Fibroblast of upper back skin (primary cell): ENCODE measurements around the gene TNS4.

Experiments used
- DNase-seq: peaks from one replicate; pipeline ENCODE4 v3.0.0-alpha.2; 2013

TNS4 gene

DNA sequence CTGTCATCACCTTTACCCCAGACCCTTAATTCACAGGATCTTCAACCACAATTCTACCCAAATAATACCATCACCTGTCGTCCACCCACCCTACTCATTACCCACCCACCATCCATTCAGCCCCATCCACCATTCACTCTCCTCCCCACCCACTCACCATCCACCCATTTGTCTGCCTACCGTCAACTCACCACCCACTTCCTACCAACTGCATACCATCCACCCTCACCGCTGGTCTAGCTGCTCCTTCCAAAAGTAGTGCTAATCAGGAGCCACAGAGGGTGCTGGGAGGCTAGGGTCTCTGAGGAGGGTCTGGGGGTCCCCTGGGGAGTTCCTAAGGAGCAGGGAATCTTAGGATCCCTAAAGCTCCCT lies 70.2 kb downstream of the TNS4 start:
- DNase-seq = no peak

DNA sequence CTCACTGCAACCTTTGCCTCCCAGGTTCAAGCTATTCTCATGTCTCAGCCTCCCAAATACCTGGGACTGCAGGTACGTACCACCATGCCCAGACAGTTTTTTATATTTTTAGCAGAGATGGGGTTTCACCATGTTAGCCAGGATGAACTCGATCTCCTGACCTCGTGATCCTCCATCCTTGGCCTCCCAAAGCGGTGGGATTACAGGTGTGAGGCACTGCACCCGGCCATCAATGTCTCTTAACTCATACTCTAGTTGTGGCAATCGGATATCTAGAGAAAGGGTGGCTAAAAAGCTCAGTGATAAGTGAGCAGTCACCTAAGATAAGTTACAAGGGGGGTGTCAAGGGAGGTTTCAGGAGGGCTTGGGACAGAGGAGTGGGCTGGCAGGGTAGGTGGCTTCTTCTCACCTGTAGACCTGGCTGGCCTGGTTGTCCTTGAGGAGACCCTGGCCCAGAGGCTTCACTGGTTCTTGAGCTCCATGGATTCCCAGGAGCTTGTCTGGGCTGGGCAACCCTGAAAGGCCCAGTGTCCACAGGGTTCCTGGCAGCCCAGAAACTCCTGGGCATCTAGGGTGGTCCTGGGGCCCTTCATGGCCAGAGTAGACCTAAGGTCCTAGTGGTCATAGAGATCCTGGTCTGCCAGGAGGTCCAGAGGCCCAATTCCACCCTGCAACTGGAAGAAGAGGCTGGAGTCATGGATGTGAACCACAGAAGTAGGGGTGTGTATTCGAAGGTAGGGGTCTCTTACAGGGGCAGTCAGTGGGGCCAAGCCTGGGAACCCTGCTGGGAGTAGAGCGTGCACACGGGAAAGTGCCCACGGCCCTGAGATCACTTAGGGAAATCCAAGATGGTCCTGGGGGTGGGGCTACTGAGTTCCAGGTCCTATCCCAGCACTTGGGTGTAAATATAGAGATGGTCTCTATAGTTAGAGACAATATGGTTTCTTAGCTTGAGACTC lies 70.9 kb downstream of the TNS4 start:
- DNase-seq = no peak

DNA sequence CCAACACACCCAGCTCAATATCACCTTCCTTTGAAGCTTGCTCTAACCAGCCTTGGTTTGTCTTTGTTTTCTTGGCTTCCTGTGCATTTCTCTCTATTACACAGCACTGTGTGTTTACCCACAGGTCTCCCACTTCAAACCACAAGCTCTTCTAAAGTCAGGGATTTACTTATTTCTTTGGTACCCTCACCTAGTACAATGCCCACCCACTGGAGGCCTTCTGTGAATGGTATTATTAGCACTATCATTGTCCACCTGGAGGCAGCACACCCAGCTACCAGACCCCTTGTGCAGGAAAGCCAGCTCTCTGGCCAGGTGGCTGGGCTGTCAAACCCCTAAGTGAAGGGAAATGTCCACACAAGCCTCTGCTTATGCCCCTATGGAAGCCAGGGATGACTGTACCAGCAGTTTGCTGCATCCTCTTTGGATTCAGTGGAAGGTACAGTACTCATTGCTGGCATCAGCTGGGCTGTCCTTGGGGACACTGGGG lies 74.4 kb downstream of the TNS4 start:
- DNase-seq = no peak
